ENCODE results near the gene SEC14L3.

The SEC14L3 gene

DNA sequence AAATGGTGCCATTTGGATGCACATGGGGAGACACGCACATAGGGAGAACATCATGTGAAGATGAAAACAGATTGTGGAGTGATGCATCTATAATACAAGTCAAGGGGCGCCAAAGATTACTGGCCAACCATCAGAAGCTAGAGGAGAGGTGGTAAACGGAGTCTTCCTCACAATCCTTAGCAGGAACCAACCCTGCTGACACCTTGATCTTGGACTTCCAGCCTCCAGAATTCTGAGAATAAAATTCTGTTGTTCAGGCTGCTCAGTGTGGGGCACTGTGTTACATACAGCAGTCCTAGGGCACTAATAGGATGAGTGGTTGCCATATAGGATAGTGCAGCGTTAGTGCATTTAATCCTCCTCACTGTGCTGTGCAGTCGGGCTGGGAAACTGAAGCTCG lies 41.6 kb upstream of the SEC14L3 start:
- TF ChIP-seq CSRNP3 (CRISPR knock-in tag; IDR thresholded peaks at IDR 0.05) (no peak), ZFP3 (CRISPR knock-in tag; IDR thresholded peaks at IDR 0.05) (no peak), ARNTL (CRISPR knock-in tag; IDR thresholded peaks at IDR 0.05; ENCODE audit: borderline replicate concordance, low read depth) (no peak), POU6F1 (CRISPR knock-in tag; IDR thresholded peaks at IDR 0.05; ENCODE audit: borderline replicate concordance, low read depth) (no peak), ESRRG (CRISPR knock-in tag; IDR thresholded peaks at IDR 0.05) (no peak), ZFP30 (CRISPR knock-in tag; IDR thresholded peaks at IDR 0.05) (no peak), ISL1 (CRISPR knock-in tag; IDR thresholded peaks at IDR 0.05) (no peak), ZC3H10 (CRISPR knock-in tag; IDR thresholded peaks at IDR 0.05) (no peak), TOX (CRISPR knock-in tag; IDR thresholded peaks at IDR 0.05; ENCODE audit: borderline replicate concordance) (no peak), TCF4 (CRISPR knock-in tag; IDR thresholded peaks at IDR 0.05; ENCODE audit: borderline replicate concordance) (no peak), PPARA (CRISPR knock-in tag; IDR thresholded peaks at IDR 0.05; ENCODE audit: borderline replicate concordance) (no peak), ZNF8 (CRISPR knock-in tag; IDR thresholded peaks at IDR 0.05) (no peak), GLIS3 (CRISPR knock-in tag; IDR thresholded peaks at IDR 0.05) (no peak), CSDC2 (CRISPR knock-in tag; IDR thresholded peaks at IDR 0.05) (no peak)
- ATAC-seq = no peak

DNA sequence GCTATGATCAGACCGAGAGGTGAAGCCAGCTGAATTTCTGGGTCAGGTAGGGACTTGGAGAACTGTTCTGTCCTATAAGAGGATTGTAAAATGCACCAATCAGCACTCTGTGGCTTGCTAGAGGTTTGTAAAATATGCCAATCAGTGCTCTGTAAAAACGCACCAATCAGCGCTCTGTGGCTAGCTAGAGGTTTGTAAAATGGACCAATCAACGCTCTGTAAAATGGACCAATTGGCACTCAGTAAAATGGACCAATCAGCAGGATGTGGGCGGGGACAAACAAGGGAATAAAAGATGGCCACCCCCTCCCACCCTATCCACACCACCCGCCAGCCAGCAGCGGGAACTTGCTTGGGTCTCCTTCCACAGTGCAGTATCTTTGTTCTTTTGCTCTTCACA lies 40.1 kb upstream of the SEC14L3 start:
- ATAC-seq = no peak
- TF ChIP-seq PATZ1 (CRISPR knock-in tag; IDR thresholded peaks at IDR 0.05; ENCODE audit: borderline replicate concordance) (no peak), ZFP3 (CRISPR knock-in tag; IDR thresholded peaks at IDR 0.05) (no peak), ZNF565 (CRISPR knock-in tag; conservative IDR thresholded peaks at IDR 0.05; ENCODE audit: low read depth) (no peak), CSRNP3 (CRISPR knock-in tag; IDR thresholded peaks at IDR 0.05) (no peak), ZFP30 (CRISPR knock-in tag; IDR thresholded peaks at IDR 0.05) (no peak), OSR1 (CRISPR knock-in tag; IDR thresholded peaks at IDR 0.05) (no peak), TOX (CRISPR knock-in tag; IDR thresholded peaks at IDR 0.05; ENCODE audit: borderline replicate concordance) (no peak), ZNF8 (CRISPR knock-in tag; IDR thresholded peaks at IDR 0.05) (no peak), ZC3H10 (CRISPR knock-in tag; IDR thresholded peaks at IDR 0.05) (no peak), ARNTL (CRISPR knock-in tag; IDR thresholded peaks at IDR 0.05; ENCODE audit: borderline replicate concordance, low read depth) (no peak)
- TF ChIP-seq, protein P1, sequence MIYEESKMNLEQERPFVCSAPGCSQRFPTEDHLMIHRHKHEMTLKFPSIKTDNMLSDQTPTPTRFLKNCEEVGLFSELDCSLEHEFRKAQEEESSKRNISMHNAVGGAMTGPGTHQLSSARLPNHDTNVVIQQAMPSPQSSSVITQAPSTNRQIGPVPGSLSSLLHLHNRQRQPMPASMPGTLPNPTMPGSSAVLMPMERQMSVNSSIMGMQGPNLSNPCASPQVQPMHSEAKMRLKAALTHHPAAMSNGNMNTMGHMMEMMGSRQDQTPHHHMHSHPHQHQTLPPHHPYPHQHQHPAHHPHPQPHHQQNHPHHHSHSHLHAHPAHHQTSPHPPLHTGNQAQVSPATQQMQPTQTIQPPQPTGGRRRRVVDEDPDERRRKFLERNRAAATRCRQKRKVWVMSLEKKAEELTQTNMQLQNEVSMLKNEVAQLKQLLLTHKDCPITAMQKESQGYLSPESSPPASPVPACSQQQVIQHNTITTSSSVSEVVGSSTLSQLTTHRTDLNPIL (CRISPR knock-in tag; IDR thresholded peaks at IDR 0.05; ENCODE audit: low read depth) = no peak

DNA sequence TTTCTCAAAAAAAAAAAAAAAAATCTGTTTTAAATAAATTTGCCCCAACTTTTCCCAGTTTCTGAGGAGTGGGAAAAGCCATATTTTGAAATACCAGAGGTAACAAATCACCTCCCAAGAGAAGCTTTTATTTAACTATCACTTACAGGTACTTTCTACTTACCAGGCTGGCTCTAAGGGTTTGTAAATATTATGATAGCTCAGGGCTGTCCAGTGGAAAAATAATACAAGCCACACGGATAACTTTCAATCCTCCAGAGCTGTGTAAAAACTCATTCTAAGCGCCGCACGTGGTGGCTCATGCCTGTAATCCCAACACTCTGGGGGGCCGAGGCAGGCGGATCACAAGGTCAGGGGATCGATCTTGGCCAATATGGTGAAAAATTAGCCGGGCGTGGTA lies 39.3 kb upstream of the SEC14L3 start:
- no peak for ATAC-seq
- TF ChIP-seq ESRRG (CRISPR knock-in tag; IDR thresholded peaks at IDR 0.05) (no peak), PATZ1 (CRISPR knock-in tag; IDR thresholded peaks at IDR 0.05; ENCODE audit: borderline replicate concordance) (no peak), GLIS3 (CRISPR knock-in tag; IDR thresholded peaks at IDR 0.05) (no peak), ZC3H10 (CRISPR knock-in tag; IDR thresholded peaks at IDR 0.05) (no peak), PPARA (CRISPR knock-in tag; IDR thresholded peaks at IDR 0.05; ENCODE audit: borderline replicate concordance) (no peak), POU6F1 (CRISPR knock-in tag; IDR thresholded peaks at IDR 0.05; ENCODE audit: borderline replicate concordance, low read depth) (no peak), ZNF8 (CRISPR knock-in tag; IDR thresholded peaks at IDR 0.05) (no peak), OSR1 (CRISPR knock-in tag; IDR thresholded peaks at IDR 0.05) (no peak), CSDC2 (CRISPR knock-in tag; IDR thresholded peaks at IDR 0.05) (no peak), RARB (CRISPR knock-in tag; IDR thresholded peaks at IDR 0.05) (no peak), TCF4 (CRISPR knock-in tag; IDR thresholded peaks at IDR 0.05; ENCODE audit: borderline replicate concordance) (no peak), TSHZ2 (CRISPR knock-in tag; IDR thresholded peaks at IDR 0.05) (no peak)
- TF ChIP-seq, protein P1 (CRISPR knock-in tag; IDR thresholded peaks at IDR 0.05; ENCODE audit: low read depth) = no peak

Data from SK-N-SH treated with all-trans-retinoic acid at 6 μM for 48 hours (cell line).